MM.1S (cell line): Measurements from ENCODE around the gene ANKRD44.
"Not testable (repeated sequence)": the region's sequence is repeated elsewhere in the genome, so short reads cannot be mapped to it uniquely, and the experiment has no call there.

Source experiments
- DNase-seq: peaks from one replicate; pipeline ENCODE4 v3.0.0-alpha.2; 2015
- H2AFZ ChIP-seq: fragments of 300-600 bp; sonication (generic); 2 replicates; pipeline ENCODE4 v1.6.0; 2016; ENCODE audit warnings: antibody characterized with exemption, low read length
- H3F3A ChIP-seq: fragments of 300-600 bp; sonication (generic); 2 replicates; pipeline ENCODE4 v1.6.1; 2016; ENCODE audit warnings: mild to moderate bottlenecking, antibody characterized with exemption, low read length, moderate library complexity, mixed read lengths; ENCODE audit not compliant: insufficient read depth
- H3K27ac ChIP-seq: fragments of 300-600 bp; sonication (generic); 2 replicates; pipeline ENCODE4 v1.5.1; 2016; ENCODE audit warnings: mild to moderate bottlenecking, low read length
- H3K27me3 ChIP-seq: fragments of 300-600 bp; sonication (generic); replicated peaks from 2 replicates; pipeline ENCODE4 v1.6.0; 2016; ENCODE audit warnings: low read length; ENCODE audit not compliant: insufficient read depth
- H3K36me3 ChIP-seq: fragments of 300-600 bp; sonication (generic); replicated peaks from 2 replicates; pipeline ENCODE4 v1.6.1; 2016; ENCODE audit warnings: mild to moderate bottlenecking, low read length, mixed read lengths; ENCODE audit not compliant: insufficient read depth
- H3K4me1 ChIP-seq: fragments of 300-600 bp; sonication (generic); 2 replicates; pipeline ENCODE4 v1.6.1; 2016; ENCODE audit warnings: low read length, mixed read lengths
- H3K4me2 ChIP-seq: fragments of 300-600 bp; sonication (generic); 2 replicates; pipeline ENCODE4 v1.6.0; 2016; ENCODE audit warnings: low read depth, low read length
- H3K4me3 ChIP-seq: fragments of 300-600 bp; sonication (generic); 2 replicates; pipeline ENCODE4 v1.5.1; 2016; ENCODE audit warnings: low read length, mixed read lengths
- H3K79me2 ChIP-seq: fragments of 300-600 bp; sonication (generic); 2 replicates; pipeline ENCODE4 v1.6.1; 2016; ENCODE audit warnings: mixed run types, low read length, mixed read lengths
- H3K9ac ChIP-seq: fragments of 300-600 bp; sonication (generic); 2 replicates; pipeline ENCODE4 v1.6.1; 2016; ENCODE audit warnings: low read length, mixed read lengths
- H3K9me2 ChIP-seq: fragments of 300-600 bp; sonication (generic); replicated peaks from 2 replicates; pipeline ENCODE4 v1.6.1; 2016; ENCODE audit warnings: mild to moderate bottlenecking, low read length, mixed read lengths; ENCODE audit not compliant: insufficient read depth
- H3K9me3 ChIP-seq: fragments of 300-600 bp; sonication (generic); replicated peaks from 2 replicates; pipeline ENCODE4 v1.6.1; 2016; ENCODE audit warnings: mild to moderate bottlenecking, low read length, mixed read lengths; ENCODE audit not compliant: insufficient read depth
- H4K20me1 ChIP-seq: fragments of 300-600 bp; sonication (generic); 2 replicates; pipeline ENCODE4 v1.6.1; 2016; ENCODE audit warnings: mild to moderate bottlenecking, low read length, moderate library complexity, mixed read lengths; ENCODE audit not compliant: insufficient read depth
- EZH2 ChIP-seq: fragments of 300-600 bp; sonication (generic); optimal IDR thresholded peaks from 2 replicates; pipeline ENCODE3; 2017; ENCODE audit warnings: low read depth, mild to moderate bottlenecking, antibody characterized with exemption, low read length, mixed read lengths
- EZH2phosphoT487 ChIP-seq: fragments of 300-600 bp; sonication (generic); IDR thresholded peaks from 2 replicates; pipeline ENCODE4 v1.6.1; 2018; ENCODE audit warnings: antibody characterized with exemption, low read length
- TF ChIP-seq, protein P1 (sequence below): fragments of 300-600 bp; sonication (generic); IDR thresholded peaks from 2 replicates; pipeline ENCODE4 v1.5.1; 2016; ENCODE audit warnings: antibody characterized with exemption, low read length, mixed read lengths

The ANKRD44 gene

DNA sequence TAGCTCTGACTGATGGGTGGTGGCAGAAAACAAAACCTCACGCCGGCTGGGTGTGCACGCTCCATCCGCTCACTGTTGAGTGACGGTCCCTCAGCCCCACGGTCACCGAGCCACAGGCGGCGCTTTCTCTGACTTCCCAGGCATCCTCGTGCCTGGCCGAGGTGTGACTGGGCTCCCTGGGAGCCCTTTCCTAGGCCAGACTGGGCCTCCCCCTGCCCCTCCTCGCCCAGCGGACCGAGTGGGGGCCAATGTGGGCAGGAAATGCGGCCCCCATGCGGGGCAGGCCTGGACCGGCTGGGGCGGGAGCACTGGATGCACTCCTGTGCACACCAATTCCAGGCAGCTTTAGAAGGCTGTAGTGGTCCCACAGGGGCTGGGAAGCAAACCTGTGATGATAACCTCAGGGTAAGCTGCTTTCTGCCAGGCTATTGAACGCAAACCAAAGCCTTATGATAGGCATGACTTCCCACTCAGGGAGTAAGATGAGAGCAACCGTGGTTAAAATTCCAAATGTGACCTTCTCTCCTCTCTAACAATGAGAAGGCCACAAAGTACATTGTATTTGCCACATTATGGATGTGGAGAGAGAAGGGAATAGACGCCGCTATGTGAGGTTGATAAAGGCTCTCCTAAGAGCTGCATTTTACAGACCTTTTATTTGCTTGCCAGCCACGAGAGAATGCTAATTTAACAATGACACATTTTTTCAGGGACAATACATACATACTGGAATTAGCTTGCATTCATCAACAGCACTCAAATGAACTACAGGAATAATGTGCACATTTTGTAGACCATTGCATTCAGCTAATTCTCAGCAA lies 300.2 kb downstream of the ANKRD44 start:
- DNase-seq = no peak
- Histone ChIP-seq H3K79me2 (no peaks in the 10 kb centered on the region), H3K9me2 (no peaks in the 10 kb centered on the region), H3K4me2 (no peak overlapping the region), H3K27me3 (no peaks in the 10 kb centered on the region), H3K27ac (no peak overlapping the region), H3K4me3 (no peak overlapping the region), H3K4me1 (no peaks in the 10 kb centered on the region; the same call in 1 of the 2 replicates), H4K20me1 (no peaks in the 10 kb centered on the region), H3F3A (no peaks in the 10 kb centered on the region), H3K9me3 (no peaks in the 10 kb centered on the region), H3K36me3 (no peaks in the 10 kb centered on the region; the same call in 1 of the 2 replicates), H2AFZ (no peak overlapping the region), H3K9ac (no peak overlapping the region)
- TF ChIP-seq, protein P1, sequence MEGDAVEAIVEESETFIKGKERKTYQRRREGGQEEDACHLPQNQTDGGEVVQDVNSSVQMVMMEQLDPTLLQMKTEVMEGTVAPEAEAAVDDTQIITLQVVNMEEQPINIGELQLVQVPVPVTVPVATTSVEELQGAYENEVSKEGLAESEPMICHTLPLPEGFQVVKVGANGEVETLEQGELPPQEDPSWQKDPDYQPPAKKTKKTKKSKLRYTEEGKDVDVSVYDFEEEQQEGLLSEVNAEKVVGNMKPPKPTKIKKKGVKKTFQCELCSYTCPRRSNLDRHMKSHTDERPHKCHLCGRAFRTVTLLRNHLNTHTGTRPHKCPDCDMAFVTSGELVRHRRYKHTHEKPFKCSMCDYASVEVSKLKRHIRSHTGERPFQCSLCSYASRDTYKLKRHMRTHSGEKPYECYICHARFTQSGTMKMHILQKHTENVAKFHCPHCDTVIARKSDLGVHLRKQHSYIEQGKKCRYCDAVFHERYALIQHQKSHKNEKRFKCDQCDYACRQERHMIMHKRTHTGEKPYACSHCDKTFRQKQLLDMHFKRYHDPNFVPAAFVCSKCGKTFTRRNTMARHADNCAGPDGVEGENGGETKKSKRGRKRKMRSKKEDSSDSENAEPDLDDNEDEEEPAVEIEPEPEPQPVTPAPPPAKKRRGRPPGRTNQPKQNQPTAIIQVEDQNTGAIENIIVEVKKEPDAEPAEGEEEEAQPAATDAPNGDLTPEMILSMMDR = no peak
- TF ChIP-seq EZH2 (no peak), EZH2phosphoT487 (no peak)

GRCh38 chr2:197008741-197009341 lies 301.7 kb downstream of the ANKRD44 start:
- not testable (repeated sequence) for H2AFZ ChIP-seq, DNase-seq, H3K27me3 ChIP-seq

DNA sequence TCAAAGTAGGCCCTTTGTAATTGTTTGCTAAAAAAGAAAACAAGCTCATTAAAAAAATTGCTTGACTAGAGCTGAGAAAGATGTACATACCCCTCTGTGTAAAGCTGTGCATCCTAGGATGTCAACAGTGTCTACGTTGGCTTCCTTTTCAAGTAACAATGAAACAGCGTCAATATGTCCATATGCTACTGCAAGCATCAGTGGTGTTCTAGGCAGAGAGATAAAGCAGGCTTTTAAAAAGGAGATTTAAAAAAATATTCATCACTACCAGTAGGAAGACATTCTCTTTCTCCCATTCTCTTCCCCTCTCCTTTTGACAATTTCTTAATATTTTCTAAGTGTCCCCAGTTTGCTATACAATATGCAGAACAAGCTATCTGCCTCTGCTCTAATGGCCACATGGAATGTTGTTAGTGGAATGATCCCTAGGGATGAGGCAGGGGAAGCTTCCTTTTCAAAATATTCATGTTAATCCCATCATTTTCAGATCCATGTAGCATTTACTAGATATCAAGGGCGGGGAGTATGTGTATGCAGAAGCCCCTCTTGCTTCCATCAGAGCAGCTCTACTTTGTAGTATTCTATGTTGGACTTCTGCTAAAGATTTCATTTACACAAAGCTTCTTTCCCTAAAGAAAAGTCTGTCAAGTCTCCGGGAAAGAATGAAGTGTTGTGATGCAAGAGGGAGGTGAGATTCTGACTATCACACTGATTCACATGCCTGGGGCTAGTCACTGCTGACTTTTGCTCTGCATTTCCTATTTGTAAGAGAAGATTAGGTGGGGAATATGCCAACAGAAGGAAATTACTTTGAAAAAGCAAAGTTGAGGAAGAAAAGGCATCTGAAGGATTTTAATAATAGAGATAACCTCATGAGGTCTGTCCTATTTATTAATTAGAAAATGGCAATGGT lies 302.6 kb downstream of the ANKRD44 start:
- Histone ChIP-seq H3F3A (no peaks in the 10 kb centered on the region), H3K27me3 (no peaks in the 10 kb centered on the region), H3K79me2 (no peaks in the 10 kb centered on the region), H3K4me2 (no peak overlapping the region), H4K20me1 (no peaks in the 10 kb centered on the region), H3K9me2 (no peaks in the 10 kb centered on the region), H2AFZ (no peak overlapping the region), H3K9ac (no peak overlapping the region), H3K36me3 (no peaks in the 10 kb centered on the region; the same call in 1 of the 2 replicates), H3K27ac (no peak overlapping the region), H3K9me3 (no peaks in the 10 kb centered on the region), H3K4me1 (no peaks in the 10 kb centered on the region; the same call in 1 of the 2 replicates), H3K4me3 (no peak overlapping the region)
- TF ChIP-seq, protein P1 = no peak
- TF ChIP-seq EZH2phosphoT487 (no peak), EZH2 (no peak)
- DNase-seq = no peak

More at GRCh38 chr2:197008741-197009341, 301.7 kb downstream of the ANKRD44 start:
- not testable (repeated sequence) for H3K4me3 ChIP-seq, H3K4me2 ChIP-seq, H3K36me3 ChIP-seq, H3K9me3 ChIP-seq, H3K4me1 ChIP-seq, H3F3A ChIP-seq, H3K79me2 ChIP-seq, H3K9me2 ChIP-seq, H3K27ac ChIP-seq, H3K9ac ChIP-seq, H4K20me1 ChIP-seq
